Activated CD4-positive, alpha-beta T cell treated with anti-CD3 and anti-CD28 coated beads, Interleukin-2, amount 10 ng/mL, durations not matched to agents 24 days and 14 days (primary cell): Measurements from ENCODE around the gene ZCWPW1. TPM values are rescaled to one million over a fixed set of nuclear protein-coding genes. Genes with fewer than 3 reads are reported as not detected.
"Not testable (repeated sequence)": the region's sequence is repeated elsewhere in the genome, so short reads cannot be mapped to it uniquely, and the experiment has no call there.

Source experiments
- DNase-seq: peaks from one replicate; pipeline ENCODE4 v3.0.0; 2022
- H3K27ac Mint-ChIP-seq: one replicate; pipeline ENCODE4 v1.8.0; 2022; ENCODE audit warnings: mild to moderate bottlenecking, mixed read lengths
- H3K27me3 Mint-ChIP-seq: one replicate; pipeline ENCODE4 v1.8.0; 2022; ENCODE audit warnings: mixed read lengths
- H3K36me3 Mint-ChIP-seq: one replicate; pipeline ENCODE4 v1.8.0; 2022; ENCODE audit warnings: low read depth, mild to moderate bottlenecking, mixed read lengths
- H3K4me1 Mint-ChIP-seq: one replicate; pipeline ENCODE4 v1.8.0; 2021; ENCODE audit warnings: mixed read lengths
- H3K4me3 Mint-ChIP-seq: one replicate; pipeline ENCODE4 v1.8.0; 2022; ENCODE audit warnings: mild to moderate bottlenecking, moderate library complexity, mixed read lengths
- H3K9me3 Mint-ChIP-seq: one replicate; pipeline ENCODE4 v1.8.0; 2021; ENCODE audit warnings: mixed read lengths
- intact Hi-C: fragments of 100-400 bp; cut with micrococcal nuclease; formaldehyde crosslinking; loops from one replicate; pipeline ENCODE4 v1.15.1; 2023
- total RNA-seq: library from RNA; stranded (reverse); gene quantifications from 2 replicates; pipeline ENCODE4 v1.2.3, GENCODE V29; 2022

The ZCWPW1 gene
- total RNA-seq, 1 donor from 2014 or later = 2.6 TPM

- peak; percentile 87 for DNase-seq
- Mint-ChIP-seq H3K36me3 (no peaks in the 10 kb centered on the region), H3K4me1 (peaks cover 19% of the 10 kb centered on the region), H3K9me3 (no peaks in the 10 kb centered on the region), H3K4me3 (peak overlapping the region; percentile 33), H3K27me3 (peaks cover 59% of the 10 kb centered on the region), H3K27ac (peak overlapping the region; percentile 78)
- intact Hi-C loops = loop anchor here (1.0 to 10.0 kb wide), 4 partner anchors 14 to 52 kb away; partner anchors contain the start of gene ZCWPW1
These were observed 32.0 kb downstream of the ZCWPW1 start for GRCh38 chr7:100396421-100396982.

- H3K27me3 Mint-ChIP-seq = peaks cover 52% of the 10 kb centered on the region
- no peak for DNase-seq
- peaks cover 19% of the 10 kb centered on the region for H3K4me1 Mint-ChIP-seq
- H3K4me3 Mint-ChIP-seq = no peak overlapping the region
- H3K27ac Mint-ChIP-seq = no peak overlapping the region
- intact Hi-C loops = loop anchor here (10.0 kb wide), 1 partner anchor 49 kb away; no protein-coding TSS in a partner anchor
- H3K36me3 Mint-ChIP-seq = no peaks in the 10 kb centered on the region
- H3K9me3 Mint-ChIP-seq = no peaks in the 10 kb centered on the region
These were observed 34.4 kb downstream of the ZCWPW1 start for GRCh38 chr7:100394077-100394476.

- Mint-ChIP-seq H3K27ac (no peak overlapping the region), H3K36me3 (no peaks in the 10 kb centered on the region), H3K27me3 (peaks cover 50% of the 10 kb centered on the region), H3K4me1 (peaks cover 16% of the 10 kb centered on the region), H3K9me3 (no peaks in the 10 kb centered on the region), H3K4me3 (no peak overlapping the region)
- intact Hi-C loops = loop anchor here (10.0 kb wide), 1 partner anchor 49 kb away; no protein-coding TSS in a partner anchor
- no peak for DNase-seq
These were observed 35.1 kb downstream of the ZCWPW1 start for GRCh38 chr7:100393233-100393905.

GRCh38 chr7:100390286-100391009 is 38.1 kb downstream of the ZCWPW1 start:
- DNase-seq = no peak
- no peaks in the 10 kb centered on the region for H3K36me3 Mint-ChIP-seq
- no peak overlapping the region for H3K27ac Mint-ChIP-seq
- H3K4me1 Mint-ChIP-seq = peaks cover under 1% of the 10 kb centered on the region
- H3K9me3 Mint-ChIP-seq = no peaks in the 10 kb centered on the region
- intact Hi-C loops = loop anchor here (10.0 kb wide), 1 partner anchor 46 kb away; no protein-coding TSS in a partner anchor
- peaks cover 44% of the 10 kb centered on the region for H3K27me3 Mint-ChIP-seq
- H3K4me3 Mint-ChIP-seq = no peak overlapping the region

- Mint-ChIP-seq H3K27me3 (peaks cover 47% of the 10 kb centered on the region), H3K4me1 (peaks cover 3% of the 10 kb centered on the region), H3K36me3 (no peaks in the 10 kb centered on the region), H3K4me3 (no peak overlapping the region), H3K9me3 (no peaks in the 10 kb centered on the region), H3K27ac (no peak overlapping the region)
- DNase-seq = no peak
- intact Hi-C loops = loop anchor here (10.0 kb wide), 1 partner anchor 45 kb away; no protein-coding TSS in a partner anchor
These were observed 38.9 kb downstream of the ZCWPW1 start for GRCh38 chr7:100389437-100390088.

GRCh38 chr7:100387695-100388094 is 40.8 kb downstream of the ZCWPW1 start:
- Mint-ChIP-seq H3K4me1 (peaks cover 3% of the 10 kb centered on the region), H3K27ac (no peak overlapping the region)
- DNase-seq = no peak

GRCh38 chr7:100386940-100387339 is 41.6 kb downstream of the ZCWPW1 start:
- Mint-ChIP-seq H3K36me3 (no peaks in the 10 kb centered on the region), H3K9me3 (no peaks in the 10 kb centered on the region), H3K27ac (no peak overlapping the region), H3K27me3 (peaks cover 32% of the 10 kb centered on the region), H3K4me3 (no peak overlapping the region), H3K4me1 (peaks cover 3% of the 10 kb centered on the region)
- intact Hi-C loops = no loop called here
- DNase-seq = no peak

More at GRCh38 chr7:100387695-100388094, 40.8 kb downstream of the ZCWPW1 start:
- no peaks in the 10 kb centered on the region for H3K9me3 Mint-ChIP-seq
- no peak overlapping the region for H3K4me3 Mint-ChIP-seq
- peaks cover 40% of the 10 kb centered on the region for H3K27me3 Mint-ChIP-seq
- intact Hi-C loops = no loop called here
- H3K36me3 Mint-ChIP-seq = no peaks in the 10 kb centered on the region

GRCh38 chr7:100384628-100385294 is 43.7 kb downstream of the ZCWPW1 start:
- Mint-ChIP-seq H3K27me3 (peaks cover 19% of the 10 kb centered on the region), H3K36me3 (no peaks in the 10 kb centered on the region), H3K9me3 (no peaks in the 10 kb centered on the region), H3K27ac (no peak overlapping the region), H3K4me1 (peaks cover 3% of the 10 kb centered on the region), H3K4me3 (no peak overlapping the region)
- intact Hi-C loops = no loop called here
- DNase-seq = no peak

- H3K27ac Mint-ChIP-seq, H3K9me3 Mint-ChIP-seq, DNase-seq, H3K4me3 Mint-ChIP-seq, H3K4me1 Mint-ChIP-seq, H3K36me3 Mint-ChIP-seq, intact Hi-C loops: not testable (repeated sequence)
- peaks cover 11% of the 10 kb centered on the region for H3K27me3 Mint-ChIP-seq
These were observed 46.2 kb downstream of the ZCWPW1 start for GRCh38 chr7:100382234-100382853.

- H3K4me3 Mint-ChIP-seq, intact Hi-C loops, H3K4me1 Mint-ChIP-seq, H3K36me3 Mint-ChIP-seq, H3K9me3 Mint-ChIP-seq, DNase-seq, H3K27ac Mint-ChIP-seq: not testable (repeated sequence)
- peaks cover 11% of the 10 kb centered on the region for H3K27me3 Mint-ChIP-seq
These were observed 46.8 kb downstream of the ZCWPW1 start for GRCh38 chr7:100381531-100382233.

GRCh38 chr7:100380196-100380595 is 48.3 kb downstream of the ZCWPW1 start:
- H3K9me3 Mint-ChIP-seq = no peaks in the 10 kb centered on the region
- no peak overlapping the region for H3K4me3 Mint-ChIP-seq
- no peak overlapping the region for H3K27ac Mint-ChIP-seq
- no peak for DNase-seq
- peaks cover 3% of the 10 kb centered on the region for H3K4me1 Mint-ChIP-seq
- intact Hi-C loops = no loop called here
- peaks cover 11% of the 10 kb centered on the region for H3K27me3 Mint-ChIP-seq
- peaks cover 4% of the 10 kb centered on the region for H3K36me3 Mint-ChIP-seq

- intact Hi-C loops = no loop called here
- Mint-ChIP-seq H3K27me3 (peaks cover 2% of the 10 kb centered on the region), H3K9me3 (no peaks in the 10 kb centered on the region), H3K4me1 (peaks cover 9% of the 10 kb centered on the region), H3K36me3 (peaks cover 4% of the 10 kb centered on the region), H3K27ac (no peak overlapping the region), H3K4me3 (no peak overlapping the region)
- no peak for DNase-seq
These were observed 50.3 kb downstream of the ZCWPW1 start for GRCh38 chr7:100378114-100378755.
